K562 (cell line): Measurements from ENCODE around the gene TMEM88. TPM values are rescaled to one million over a fixed set of nuclear protein-coding genes. Genes with fewer than 3 reads are reported as not detected.

Source experiments
- CHD1 ChIP-seq: fragments of 200-600 bp; sonication (generic); IDR thresholded peaks from one replicate; pipeline ENCODE4 v1.6.1; 2012; ENCODE audit warnings: mild to moderate bottlenecking, moderate library complexity, low read length, inconsistent platforms
- CTBP1 ChIP-seq: fragments of 450-650 bp; IDR thresholded peaks from 2 replicates; pipeline ENCODE4 v1.6.1; 2016; ENCODE audit warnings: borderline replicate concordance
- FOXM1 ChIP-seq, 2 experiments: fragments of 450-650 bp in 1 of 2; sonication (generic) in 1 of 2; formaldehyde crosslinking in 1 of 2; IDR thresholded peaks; 2 replicates each; pipeline versions ENCODE4 v1.6.1 to v1.9.0; 2017 to 2022; ENCODE audit warnings: low read depth in 2 of 2, mild to moderate bottlenecking in 2 of 2, missing genetic modification reagents in 1 of 2, moderate library complexity in 1 of 2
- HNRNPH1 ChIP-seq: fragments of 200-400 bp; formaldehyde crosslinking; optimal IDR thresholded peaks from 2 replicates; pipeline ENCODE3; 2017; ENCODE audit warnings: low read depth, mild to moderate bottlenecking, low read length, moderate library complexity
- KAT8 ChIP-seq: fragments of 450-650 bp; IDR thresholded peaks from 2 replicates; pipeline ENCODE4 v1.6.1; 2016; ENCODE audit warnings: low read depth, mild to moderate bottlenecking
- MAZ ChIP-seq, 2 experiments: fragments of 450-650 bp in 1 of 2; sonication (generic) in 1 of 2; formaldehyde crosslinking; IDR thresholded peaks in 1 of 2; conservative IDR thresholded peaks in 1 of 2; 2 replicates each; pipeline versions ENCODE4 v1.4.0 to v1.5.0; 2020; ENCODE audit warnings: mild to moderate bottlenecking in 1 of 2, missing genetic modification reagents in 1 of 2
- MCM3 ChIP-seq: fragments of 450-650 bp; IDR thresholded peaks from 2 replicates; pipeline ENCODE4 v1.6.1; 2016
- MEIS2 ChIP-seq: fragments of 450-650 bp; IDR thresholded peaks from 2 replicates; pipeline ENCODE4 v1.6.1; 2014; ENCODE audit warnings: mild to moderate bottlenecking; ENCODE audit not compliant: partially characterized antibody
- MYC ChIP-seq, 2 experiments: fragments of 250-450 bp in 1 of 2; sonication (Bioruptor Pico) in 1 of 2; IDR thresholded peaks; 2 replicates each; pipeline versions ENCODE4 v1.5.1 to v1.6.1; 2012 to 2021; ENCODE audit warnings: low read depth in 2 of 2, borderline replicate concordance in 1 of 2, improper control_type of control experiment in 1 of 2, low read length in 1 of 2, mild to moderate bottlenecking in 1 of 2, moderate library complexity in 1 of 2
- NBN ChIP-seq: fragments of 450-650 bp; IDR thresholded peaks from 2 replicates; pipeline ENCODE4 v1.6.1; 2016; ENCODE audit warnings: low read depth, mild to moderate bottlenecking
- NFIC ChIP-seq: fragments of 450-650 bp; IDR thresholded peaks from 2 replicates; pipeline ENCODE4 v1.6.1; 2017; ENCODE audit warnings: mild to moderate bottlenecking, inconsistent platforms
- NR2C2 ChIP-seq, 2 experiments: fragments of 200-800 bp in 1 of 2; sonication (Bioruptor generic) in 1 of 2; sonication (generic) in 1 of 2; formaldehyde crosslinking in 1 of 2; IDR thresholded peaks; 2 replicates each; pipeline versions ENCODE4 v1.6.1 to v1.8.0; 2016 to 2022; ENCODE audit warnings: mild to moderate bottlenecking in 1 of 2, missing compliant biosample characterization in 1 of 2, missing genetic modification characterization in 1 of 2, missing genetic modification reagents in 1 of 2
- SMAD2 ChIP-seq: fragments of 150-350 bp; IDR thresholded peaks from 2 replicates; pipeline ENCODE4 v1.6.1; 2014; ENCODE audit warnings: low read depth, mild to moderate bottlenecking, low read length
- SMARCA4 ChIP-seq: fragments of 450-650 bp; IDR thresholded peaks from 2 replicates; pipeline ENCODE4 v1.6.1; 2016
- SP1 ChIP-seq: sonication (generic); formaldehyde crosslinking; IDR thresholded peaks from 2 replicates; pipeline ENCODE4 v1.8.1; 2022; ENCODE audit warnings: mild to moderate bottlenecking, missing genetic modification reagents
- SRSF7 ChIP-seq: fragments of 200-400 bp; formaldehyde crosslinking; optimal IDR thresholded peaks from 2 replicates; pipeline ENCODE3; 2017; ENCODE audit warnings: mild to moderate bottlenecking, low read depth, low read length
- TAF1 ChIP-seq: IDR thresholded peaks from 2 replicates; pipeline ENCODE4 v1.6.1; 2011; ENCODE audit warnings: mild to moderate bottlenecking, low read length, moderate library complexity; ENCODE audit not compliant: insufficient read depth, control insufficient read depth, severe bottlenecking; ENCODE audit errors: extremely low read depth
- TOE1 ChIP-seq, 2 experiments: fragments of 450-650 bp in 1 of 2; sonication (generic) in 1 of 2; formaldehyde crosslinking in 1 of 2; IDR thresholded peaks; 2 replicates each; pipeline versions ENCODE4 v1.7.1 to v1.8.0; 2016 to 2022; ENCODE audit warnings: borderline replicate concordance in 2 of 2, mild to moderate bottlenecking in 2 of 2, antibody characterized with exemption in 1 of 2, inconsistent platforms in 1 of 2, low read depth in 1 of 2, missing genetic modification reagents in 1 of 2, moderate library complexity in 1 of 2
- ZC3H11A ChIP-seq: IDR thresholded peaks from 2 replicates; pipeline ENCODE4 v1.6.1; 2012; ENCODE audit warnings: low read depth, low read length, improper control_type of control experiment
- ZNF41 ChIP-seq: fragments of 250-450 bp; sonication (Bioruptor Pico); conservative IDR thresholded peaks from 2 replicates; pipeline ENCODE4 v1.4.0; 2020; ENCODE audit warnings: mild to moderate bottlenecking
- ZNF586 ChIP-seq: fragments of 450-650 bp; formaldehyde crosslinking; conservative IDR thresholded peaks from 2 replicates; pipeline ENCODE4 v1.4.0; 2020; ENCODE audit warnings: mild to moderate bottlenecking, moderate library complexity
- polyA plus RNA-seq, 8 experiments: library from polyadenylated mRNA; depleted of rRNA in 4 of 8; stranded (reverse) in 5 of 8; unstranded in 3 of 8; fragments of >200 nt; fragmentation: Nextera tagmentation in 2 of 8; fragmentation: Illumina TruSeq in 1 of 8; extraction: Ambion mirVana in 2 of 8; extraction: Trizol in 1 of 8; gene quantifications; 2 replicates each; pipeline versions ENCODE4 v1.2.1 to v1.2.3, GENCODE V29; 2011 to 2014; ENCODE audit warnings: inconsistent platforms in 1 of 8, missing spikeins in 1 of 8
- total RNA-seq, 7 experiments: library from RNA; depleted of rRNA in 6 of 7; stranded (reverse); fragments of >200 nt in 6 of 7; fragmentation: Illumina TruSeq in 2 of 7; extraction: Trizol in 2 of 7; gene quantifications; 2 replicates each; pipeline versions ENCODE4 v1.2.1 to v1.2.3, GENCODE V29; 2011 to 2021; ENCODE audit warnings: low replicate concordance in 1 of 7
- TF ChIP-seq, protein P1 (sequence below): fragments of 450-650 bp; formaldehyde crosslinking; IDR thresholded peaks from 2 replicates; pipeline ENCODE4 v1.4.0; 2020; ENCODE audit warnings: mild to moderate bottlenecking, mixed read lengths
- TF ChIP-seq, protein P2 (sequence below): fragments of 250-450 bp; sonication (Bioruptor Pico); IDR thresholded peaks from 2 replicates; pipeline ENCODE4 v1.5.0; 2021
- TF ChIP-seq, protein P3 (sequence below): fragments of 250-450 bp; sonication (Bioruptor Pico); IDR thresholded peaks from 2 replicates; pipeline ENCODE4 v1.8.0; 2021; ENCODE audit warnings: moderate library complexity, mild to moderate bottlenecking, inconsistent platforms

Gene TMEM88
- total and polyA plus RNA-seq, 9 of the 15 experiments (the other 6 are each of a cell fraction or from before 2014, with no cell fraction given) = 0.10 to 1.4 (median 0.36) TPM; not detected in 3

DNA sequence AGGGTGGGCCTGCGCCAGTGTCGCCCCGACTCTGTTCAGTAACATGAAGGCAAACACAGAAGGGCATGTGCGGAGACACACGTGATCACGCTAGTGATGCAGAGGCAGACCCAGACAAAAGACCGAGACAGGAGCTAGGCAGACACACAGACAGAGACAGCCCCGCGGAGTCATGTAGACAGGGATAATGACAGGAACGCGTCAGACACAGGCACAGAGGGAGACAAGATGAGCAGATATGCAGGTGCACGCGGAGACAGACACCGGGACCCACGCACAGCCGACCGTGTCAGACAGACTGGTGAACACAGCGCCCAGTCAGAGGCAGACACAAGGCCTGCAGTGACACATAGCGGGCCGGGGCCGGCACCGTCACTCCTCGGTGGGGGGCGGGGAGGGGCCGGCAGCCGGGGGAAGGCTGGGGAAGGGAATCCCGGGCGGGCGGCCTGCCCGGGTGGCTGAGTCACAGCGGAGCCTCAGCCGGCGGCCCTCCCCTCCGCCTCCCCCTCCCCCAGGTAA is 13.4 kb upstream of the TMEM88 start (continued):
- TF ChIP-seq MCM3 (no peak), MYC (IDR thresholded peaks at IDR 0.05; ENCODE audit: low read depth, low read length) (0 out of 2 replicates have a peak, but pooled peaks have one; percentile 37), MYC (CRISPR knock-in tag; IDR thresholded peaks at IDR 0.05; ENCODE audit: borderline replicate concordance, low read depth) (no peak), ZNF586 (CRISPR knock-in tag) (no peak), TAF1 (peak; percentile 6), ZC3H11A (no peak), HNRNPH1 (no peak), NR2C2 (CRISPR knock-in tag; IDR thresholded peaks at IDR 0.05) (no peak), NR2C2 (tag; IDR thresholded peaks at IDR 0.05) (0 out of 2 replicates have a peak, but pooled peaks have one; percentile 23), SRSF7 (no peak), FOXM1 (IDR thresholded peaks at IDR 0.05; ENCODE audit: low read depth) (no peak), FOXM1 (CRISPR knock-in tag; IDR thresholded peaks at IDR 0.05; ENCODE audit: low read depth) (no peak), MAZ (CRISPR knock-in tag; conservative IDR thresholded peaks at IDR 0.05 in 1 of 2, IDR thresholded peaks at IDR 0.05 in 1 of 2) (peak in 1 of 2 experiments; percentile 58; a peak in 3 of 4 replicates), TOE1 (IDR thresholded peaks at IDR 0.05; ENCODE audit: borderline replicate concordance) (peak; percentile 61; the same call in 1 of the 2 replicates), TOE1 (CRISPR knock-in tag; IDR thresholded peaks at IDR 0.05; ENCODE audit: borderline replicate concordance, low read depth) (no peak), CHD1 (no peak), NFIC (0 out of 2 replicates have a peak, but pooled peaks have one; percentile 39), MEIS2 (peak; percentile 37), NBN (no peak), KAT8 (no peak), SMARCA4 (0 out of 2 replicates have a peak, but pooled peaks have one; percentile 34), SP1 (CRISPR knock-in tag) (no peak), SMAD2 (no peak), ZNF41 (CRISPR knock-in tag) (no peak), CTBP1 (peak; percentile 67; the same call in 1 of the 2 replicates)
- TF ChIP-seq, protein P1, sequence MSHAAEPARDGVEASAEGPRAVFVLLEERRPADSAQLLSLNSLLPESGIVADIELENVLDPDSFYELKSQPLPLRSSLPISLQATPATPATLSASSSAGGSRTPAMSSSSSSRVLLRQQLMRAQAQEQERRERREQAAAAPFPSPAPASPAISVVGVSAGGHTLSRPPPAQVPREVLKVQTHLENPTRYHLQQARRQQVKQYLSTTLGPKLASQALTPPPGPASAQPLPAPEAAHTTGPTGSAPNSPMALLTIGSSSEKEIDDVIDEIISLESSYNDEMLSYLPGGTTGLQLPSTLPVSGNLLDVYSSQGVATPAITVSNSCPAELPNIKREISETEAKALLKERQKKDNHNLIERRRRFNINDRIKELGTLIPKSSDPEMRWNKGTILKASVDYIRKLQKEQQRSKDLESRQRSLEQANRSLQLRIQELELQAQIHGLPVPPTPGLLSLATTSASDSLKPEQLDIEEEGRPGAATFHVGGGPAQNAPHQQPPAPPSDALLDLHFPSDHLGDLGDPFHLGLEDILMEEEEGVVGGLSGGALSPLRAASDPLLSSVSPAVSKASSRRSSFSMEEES (CRISPR knock-in tag) = peak; percentile 25; the same call in 1 of the 2 replicates
- TF ChIP-seq, protein P2, sequence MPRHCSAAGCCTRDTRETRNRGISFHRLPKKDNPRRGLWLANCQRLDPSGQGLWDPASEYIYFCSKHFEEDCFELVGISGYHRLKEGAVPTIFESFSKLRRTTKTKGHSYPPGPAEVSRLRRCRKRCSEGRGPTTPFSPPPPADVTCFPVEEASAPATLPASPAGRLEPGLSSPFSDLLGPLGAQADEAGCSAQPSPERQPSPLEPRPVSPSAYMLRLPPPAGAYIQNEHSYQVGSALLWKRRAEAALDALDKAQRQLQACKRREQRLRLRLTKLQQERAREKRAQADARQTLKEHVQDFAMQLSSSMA (CRISPR knock-in tag) = no peak
- TF ChIP-seq, protein P3, sequence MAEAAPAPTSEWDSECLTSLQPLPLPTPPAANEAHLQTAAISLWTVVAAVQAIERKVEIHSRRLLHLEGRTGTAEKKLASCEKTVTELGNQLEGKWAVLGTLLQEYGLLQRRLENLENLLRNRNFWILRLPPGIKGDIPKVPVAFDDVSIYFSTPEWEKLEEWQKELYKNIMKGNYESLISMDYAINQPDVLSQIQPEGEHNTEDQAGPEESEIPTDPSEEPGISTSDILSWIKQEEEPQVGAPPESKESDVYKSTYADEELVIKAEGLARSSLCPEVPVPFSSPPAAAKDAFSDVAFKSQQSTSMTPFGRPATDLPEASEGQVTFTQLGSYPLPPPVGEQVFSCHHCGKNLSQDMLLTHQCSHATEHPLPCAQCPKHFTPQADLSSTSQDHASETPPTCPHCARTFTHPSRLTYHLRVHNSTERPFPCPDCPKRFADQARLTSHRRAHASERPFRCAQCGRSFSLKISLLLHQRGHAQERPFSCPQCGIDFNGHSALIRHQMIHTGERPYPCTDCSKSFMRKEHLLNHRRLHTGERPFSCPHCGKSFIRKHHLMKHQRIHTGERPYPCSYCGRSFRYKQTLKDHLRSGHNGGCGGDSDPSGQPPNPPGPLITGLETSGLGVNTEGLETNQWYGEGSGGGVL = no peak
